SHP77 treated with DMSO at 0.1 percent for 48 hours (cell line): ENCODE results near the gene ARID1A.

Experiments
- DNase-seq: peaks from one replicate; lab custom pipeline; 2025; lab: John Stamatoyannopoulos, UW

Gene ARID1A

GRCh38 chr1:26728645-26729044 is 32.8 kb downstream of the ARID1A start:
- DNase-seq, result no peak

- no peak for DNase-seq
Measured at GRCh38 chr1:26729633-26730032, 33.8 kb downstream of the ARID1A start.

GRCh38 chr1:26730695-26731094 is 34.9 kb downstream of the ARID1A start:
- no peak for DNase-seq

- DNase-seq, result no peak
Measured at GRCh38 chr1:26731233-26731902, 35.6 kb downstream of the ARID1A start.

GRCh38 chr1:26733392-26733791 is 37.6 kb downstream of the ARID1A start:
- no peak for DNase-seq

DNA sequence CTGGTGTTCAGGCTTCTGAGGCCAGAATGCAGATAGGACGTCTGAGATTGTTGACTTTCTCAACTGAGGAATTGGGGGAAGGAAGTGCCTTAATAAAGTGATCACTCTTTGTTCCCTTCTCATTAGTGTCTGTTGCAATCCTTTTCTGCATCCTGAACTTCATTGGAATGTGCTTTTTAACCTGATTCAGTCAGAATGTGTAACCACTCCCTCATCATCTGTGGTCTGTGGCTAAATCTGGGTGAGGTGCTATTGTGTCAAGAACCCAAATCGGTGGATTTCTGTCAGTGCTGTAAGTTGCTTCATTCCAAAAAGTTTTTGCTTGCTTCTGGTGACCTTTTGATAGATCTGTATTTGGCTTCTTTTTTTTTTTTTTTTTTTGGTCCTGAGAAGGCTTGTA is 38.2 kb downstream of the ARID1A start:
- DNase-seq, result no peak

- DNase-seq, result no peak
Measured at GRCh38 chr1:26734501-26735058, 38.8 kb downstream of the ARID1A start.

DNA sequence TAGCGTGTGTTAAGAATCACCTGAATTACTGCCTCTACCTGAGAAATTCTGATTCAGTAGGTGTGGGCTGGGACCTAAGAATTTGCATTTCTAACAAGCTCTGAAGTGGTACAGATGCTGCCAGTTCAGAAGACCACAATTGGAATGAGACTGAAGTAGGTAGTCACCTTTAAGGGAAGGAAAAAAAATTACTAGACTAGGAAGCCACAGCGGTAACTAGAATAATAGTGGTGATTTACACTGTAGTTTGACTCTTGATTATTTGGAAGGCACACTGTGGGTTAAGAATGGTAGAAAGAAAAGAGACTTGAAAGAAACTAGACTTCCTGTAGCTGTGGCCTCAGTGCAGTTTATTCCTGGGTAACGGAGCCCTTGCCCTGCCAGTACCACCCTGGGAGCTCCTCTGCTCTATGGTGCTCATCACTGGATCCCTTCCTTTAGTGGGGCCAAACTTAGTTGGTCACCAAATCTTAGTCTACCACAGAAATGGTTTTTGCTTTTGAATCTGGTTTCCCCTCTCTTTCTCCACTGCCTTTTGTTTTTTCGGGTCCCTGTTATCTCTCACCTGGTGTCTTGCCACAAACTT is 43.6 kb downstream of the ARID1A start:
- DNase-seq, result no peak

GRCh38 chr1:26740023-26740634 is 44.3 kb downstream of the ARID1A start:
- DNase-seq, result no peak

- DNase-seq, result no peak
Measured at GRCh38 chr1:26740952-26741351, 45.1 kb downstream of the ARID1A start.

GRCh38 chr1:26743426-26744059 is 47.7 kb downstream of the ARID1A start:
- DNase-seq, result no peak

- peak; percentile 71 for DNase-seq
Measured at GRCh38 chr1:26744075-26744959, 48.5 kb downstream of the ARID1A start.

DNA sequence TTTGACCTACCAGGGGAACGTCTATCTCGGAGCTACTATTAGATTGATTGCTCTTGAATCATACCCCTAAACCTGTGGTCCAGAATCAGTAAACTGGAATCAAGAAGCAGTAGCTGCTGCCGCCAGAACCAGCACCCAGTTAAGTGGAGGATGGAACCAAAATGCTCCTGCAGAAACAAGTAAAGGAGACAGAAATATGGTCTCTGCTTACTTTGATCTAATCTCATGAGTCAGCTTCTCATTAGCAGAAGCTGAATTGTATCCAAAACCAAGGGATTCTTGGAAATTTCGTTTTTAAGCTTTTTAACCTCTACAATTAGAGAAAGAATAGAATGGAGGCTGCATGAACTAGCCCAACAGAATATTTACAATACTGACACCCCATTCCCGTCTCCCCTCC is 49.4 kb downstream of the ARID1A start:
- no peak for DNase-seq

- DNase-seq, result no peak
Measured at GRCh38 chr1:26747048-26747447, 51.2 kb downstream of the ARID1A start.

- DNase-seq, result no peak
Measured at GRCh38 chr1:26748351-26748750, 52.5 kb downstream of the ARID1A start.

GRCh38 chr1:26749458-26749857 is 53.6 kb downstream of the ARID1A start:
- DNase-seq, result no peak

DNA sequence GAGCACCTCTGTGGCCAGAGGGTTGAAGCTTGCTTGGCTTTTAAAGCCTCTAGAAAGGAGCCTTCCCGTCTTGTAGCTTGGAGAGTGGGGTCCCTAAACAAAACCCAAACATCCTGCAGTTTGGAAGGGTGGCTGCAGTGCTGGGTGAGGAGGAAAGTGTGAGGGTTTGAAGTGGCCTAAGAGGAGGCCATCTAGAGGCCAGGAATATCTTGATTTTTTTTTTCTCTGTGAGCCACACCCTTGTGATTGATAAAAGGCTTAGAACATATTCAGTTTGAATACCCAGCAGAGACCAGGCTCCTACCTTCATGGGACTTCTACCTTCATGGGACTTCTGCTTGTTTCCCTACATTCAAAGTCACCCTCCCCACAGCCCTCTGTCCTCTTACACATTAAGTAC is 54.6 kb downstream of the ARID1A start:
- DNase-seq, result no peak

DNA sequence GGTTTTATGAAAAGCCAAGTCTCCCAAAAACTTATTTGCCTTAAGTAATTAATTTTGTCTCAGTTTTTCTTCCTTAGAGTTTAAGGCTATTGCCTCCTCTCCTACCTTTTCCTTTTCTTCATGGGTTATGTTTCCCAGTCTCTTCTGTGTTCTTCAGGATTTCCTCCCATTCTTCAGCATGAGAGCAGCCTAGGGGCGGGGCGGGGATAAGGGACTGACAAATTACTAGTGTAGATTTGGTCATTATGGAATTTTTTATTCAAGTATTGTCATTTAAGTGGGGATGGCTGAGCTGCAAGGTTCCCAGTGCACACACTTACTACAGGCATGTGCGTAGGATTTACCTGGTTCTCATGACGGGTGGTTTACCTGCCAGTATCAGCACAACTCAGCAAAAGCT is 56.7 kb downstream of the ARID1A start:
- no peak for DNase-seq

GRCh38 chr1:26754086-26754874 is 58.5 kb downstream of the ARID1A start:
- no peak for DNase-seq

DNA sequence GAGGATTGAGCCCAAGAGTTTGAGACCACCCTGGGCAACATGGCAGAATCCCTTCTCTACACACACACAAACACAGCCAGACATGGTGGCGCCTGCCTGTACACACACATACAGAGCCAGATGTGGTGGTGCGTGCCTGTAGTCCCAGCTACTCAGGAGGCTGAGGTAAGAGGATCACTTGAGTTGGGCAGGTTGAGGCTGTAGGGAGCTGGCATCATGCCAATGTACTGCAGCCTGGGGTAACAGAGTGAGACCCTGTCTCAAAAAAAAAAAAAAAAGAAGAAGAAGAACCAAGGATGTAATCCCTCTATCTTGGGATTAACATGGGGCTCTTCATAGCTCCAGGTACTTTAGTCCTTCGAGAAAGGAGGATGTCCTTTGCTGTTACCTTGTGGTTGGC is 62.5 kb downstream of the ARID1A start:
- no peak for DNase-seq

- no peak for DNase-seq
Measured at GRCh38 chr1:26759531-26759930, 63.7 kb downstream of the ARID1A start.
